ENCODE measurements around the gene CD200.

GRCh38 chr3:112354642-112355306, 21.8 kb downstream of the CD200 start:
- TF ChIP-seq GATA1 (IDR thresholded peaks at IDR 0.05; ENCODE audit: low read depth, low read length): no peak
- TF ChIP-seq POLR2A (IDR thresholded peaks at IDR 0.05; ENCODE audit: low read length): no peak
